SK-N-SH (cell line): Measurements from ENCODE around the gene NCKAP5. TPM values are rescaled to one million over a fixed set of nuclear protein-coding genes. Genes with fewer than 3 reads are reported as not detected.

Experiments
- CTCF ChIA-PET: fragments of 300-600, 350-600 bp; formaldehyde crosslinking; extraction: SDS; loops from one replicate; lab custom pipeline; 2021; lab: Yijun Ruan, JAX
- POLR2A ChIA-PET: fragments of 350-600 bp; sonication (Branson Sonifier 250); formaldehyde crosslinking; extraction: SDS; loops from one replicate; lab custom pipeline; 2020; ENCODE audit warnings: antibody characterized with exemption, inconsistent platforms; lab: Yijun Ruan, JAX
- DNase-seq: peaks from one replicate; pipeline ENCODE4 v3.0.0; 2012
- H2AFZ ChIP-seq: fragments of 200-600 bp; sonication (generic); 2 replicates; pipeline ENCODE4 v1.8.1; 2016; ENCODE audit warnings: antibody characterized with exemption, mild to moderate bottlenecking, low read depth
- H3F3A ChIP-seq: fragments of 200-600 bp; sonication (generic); replicated peaks from 2 replicates; pipeline ENCODE3; 2016; ENCODE audit warnings: antibody characterized with exemption, mild to moderate bottlenecking; ENCODE audit not compliant: insufficient read depth
- H3K27ac ChIP-seq, 2 experiments: fragments of 200-500 bp in 1 of 2; fragments of 200-600 bp in 1 of 2; sonication (Bioruptor generic) in 1 of 2; sonication (generic), shearing (Covaris generic) in 1 of 2; 2 replicates each; pipeline versions ENCODE4 v1.5.1 to v1.6.1; 2014 to 2016; ENCODE audit warnings: low read depth in 2 of 2, inconsistent platforms in 1 of 2, low read length in 1 of 2, mild to moderate bottlenecking in 1 of 2, mixed read lengths in 1 of 2
- H3K27me3 ChIP-seq: fragments of 200-600 bp; sonication (generic), shearing (Covaris generic); 2 replicates; pipeline ENCODE4 v1.6.1; 2016; ENCODE audit warnings: mixed run types; ENCODE audit not compliant: insufficient read depth
- H3K36me3 ChIP-seq, 2 experiments: fragments of 200-500 bp in 1 of 2; fragments of 200-600 bp in 1 of 2; sonication (Bioruptor generic) in 1 of 2; sonication (generic) in 1 of 2; replicated peaks in 1 of 2; 2 replicates each; pipeline versions ENCODE3 to v1.5.1; 2014 to 2016; ENCODE audit warnings: low read length in 1 of 2, mild to moderate bottlenecking in 1 of 2; ENCODE audit not compliant: insufficient read depth in 2 of 2, control insufficient read depth in 1 of 2
- H3K4me1 ChIP-seq, 2 experiments: fragments of 200-500 bp in 1 of 2; fragments of 200-600 bp in 1 of 2; sonication (Bioruptor generic) in 1 of 2; sonication (generic), shearing (Covaris generic) in 1 of 2; 2 replicates each; pipeline versions ENCODE4 v1.5.1 to v1.6.1; 2014 to 2016; ENCODE audit warnings: low read depth in 1 of 2, low read length in 1 of 2, mixed run types in 1 of 2; ENCODE audit not compliant: insufficient read depth in 2 of 2, control insufficient read depth in 1 of 2
- H3K4me2 ChIP-seq: fragments of 200-600 bp; sonication (generic), shearing (Covaris generic); 2 replicates; pipeline ENCODE4 v1.6.1; 2017; ENCODE audit warnings: mixed run types
- H3K4me3 ChIP-seq, 2 experiments: fragments of 200-500 bp in 1 of 2; fragments of 200-600 bp in 1 of 2; sonication (Bioruptor generic) in 1 of 2; sonication (generic), shearing (Covaris generic) in 1 of 2; 2 replicates each; pipeline versions ENCODE4 v1.5.1 to v1.8.1; 2014 to 2016; ENCODE audit warnings: low read depth in 2 of 2, inconsistent platforms in 1 of 2, low read length in 1 of 2, mild to moderate bottlenecking in 1 of 2, mixed read lengths in 1 of 2, moderate library complexity in 1 of 2
- H3K79me2 ChIP-seq: fragments of 200-600 bp; sonication (generic); 2 replicates; pipeline ENCODE4 v1.8.1; 2017; ENCODE audit warnings: mild to moderate bottlenecking; ENCODE audit not compliant: insufficient read depth
- H3K9ac ChIP-seq: fragments of 200-600 bp; sonication (generic); 2 replicates; pipeline ENCODE4 v1.6.1; 2017; ENCODE audit warnings: mixed run types
- H3K9me2 ChIP-seq: fragments of 200-600 bp; sonication (generic); 2 replicates; pipeline ENCODE4 v1.6.1; 2017; ENCODE audit warnings: mixed run types
- H3K9me3 ChIP-seq: fragments of 200-600 bp; sonication (generic); 2 replicates; pipeline ENCODE4 v1.6.1; 2017; ENCODE audit warnings: mixed run types, mild to moderate bottlenecking, moderate library complexity
- H4K20me1 ChIP-seq: fragments of 200-600 bp; sonication (generic); 2 replicates; pipeline ENCODE4 v1.6.1; 2017; ENCODE audit warnings: mild to moderate bottlenecking, mixed run types; ENCODE audit not compliant: insufficient read depth
- CHD2 ChIP-seq: fragments of 150-350 bp; IDR thresholded peaks from 2 replicates; pipeline ENCODE4 v1.6.1; 2018; ENCODE audit warnings: low read length; ENCODE audit not compliant: partially characterized antibody
- EZH2phosphoT487 ChIP-seq: fragments of 200-600 bp; sonication (generic); IDR thresholded peaks from 2 replicates; pipeline ENCODE4 v1.6.1; 2017; ENCODE audit warnings: low read depth, mixed run types, mild to moderate bottlenecking, antibody characterized with exemption, moderate library complexity, borderline replicate concordance
- FOSL2 ChIP-seq: IDR thresholded peaks from 2 replicates; pipeline ENCODE4 v1.4.0; 2012; ENCODE audit warnings: low read depth, mild to moderate bottlenecking, moderate library complexity, borderline replicate concordance
- FOXM1 ChIP-seq: IDR thresholded peaks from 2 replicates; pipeline ENCODE4 v1.4.0; 2012; ENCODE audit warnings: low read depth, mild to moderate bottlenecking
- GATA2 ChIP-seq: sonication (generic); formaldehyde crosslinking; IDR thresholded peaks from 2 replicates; pipeline ENCODE4 v1.5.0; 2020; ENCODE audit warnings: mild to moderate bottlenecking, missing genetic modification reagents
- IRF3 ChIP-seq: fragments of 150-350 bp; IDR thresholded peaks from 2 replicates; pipeline ENCODE4 v1.6.1; 2016; ENCODE audit warnings: mild to moderate bottlenecking, low read depth, low read length
- JUND ChIP-seq: IDR thresholded peaks from 2 replicates; pipeline ENCODE4 v1.4.0; 2012
- MAX ChIP-seq: IDR thresholded peaks from 2 replicates; pipeline ENCODE4 v1.4.0; 2012; ENCODE audit warnings: low read depth
- MEF2A ChIP-seq: IDR thresholded peaks from 2 replicates; pipeline ENCODE4 v1.4.0; 2012; ENCODE audit warnings: low read depth, borderline replicate concordance
- MXI1 ChIP-seq: IDR thresholded peaks from 2 replicates; pipeline ENCODE4 v1.6.1; 2012; ENCODE audit warnings: mild to moderate bottlenecking, low read depth, low read length, improper control_type of control experiment
- NRF1 ChIP-seq: IDR thresholded peaks from 2 replicates; pipeline ENCODE4 v1.6.1; 2012; ENCODE audit warnings: low read depth, mild to moderate bottlenecking, low read length
- POLR2AphosphoS5 ChIP-seq: IDR thresholded peaks from 2 replicates; pipeline ENCODE4 v1.6.1; 2012; ENCODE audit warnings: low read depth, low read length
- RAD21 ChIP-seq: IDR thresholded peaks from 2 replicates; pipeline ENCODE4 v1.6.1; 2012; ENCODE audit warnings: mild to moderate bottlenecking, low read length
- RCOR1 ChIP-seq: fragments of 150-350 bp; IDR thresholded peaks from 2 replicates; pipeline ENCODE4 v1.6.1; 2017; ENCODE audit warnings: antibody characterized with exemption, low read length
- RFX5 ChIP-seq: IDR thresholded peaks from 2 replicates; pipeline ENCODE4 v1.6.1; 2012; ENCODE audit warnings: mild to moderate bottlenecking, improper control_type of control experiment, low read length
- RXRA ChIP-seq: IDR thresholded peaks from 2 replicates; pipeline ENCODE4 v1.4.0; 2012; ENCODE audit warnings: low read depth, mild to moderate bottlenecking, borderline replicate concordance
- SIN3A ChIP-seq: IDR thresholded peaks from 2 replicates; pipeline ENCODE4 v1.6.1; 2012; ENCODE audit warnings: low read depth, mild to moderate bottlenecking, low read length, moderate library complexity, borderline replicate concordance
- TAF1 ChIP-seq: IDR thresholded peaks from 2 replicates; pipeline ENCODE4 v1.6.1; 2012; ENCODE audit warnings: low read depth, mild to moderate bottlenecking, low read length, moderate library complexity, borderline replicate concordance
- TCF12 ChIP-seq: IDR thresholded peaks from 2 replicates; pipeline ENCODE4 v1.4.0; 2012
- USF1 ChIP-seq: IDR thresholded peaks from 2 replicates; pipeline ENCODE4 v1.4.0; 2012; ENCODE audit warnings: low read depth, borderline replicate concordance
- ZBTB33 ChIP-seq: IDR thresholded peaks from 2 replicates; pipeline ENCODE4 v1.4.0; 2012; ENCODE audit warnings: low read depth, borderline replicate concordance
- WGBS: methylation state at CpG from one replicate; pipeline ENCODE4 v1.1.6; 2017; ENCODE audit warnings: low lambda C conversion rate; 5-methylcytosine and 5-hydroxymethylcytosine counted together
- polyA plus RNA-seq, 3 experiments: library from polyadenylated mRNA; depleted of rRNA; stranded (reverse); fragments of >200 nt; gene quantifications; 2 replicates each; pipeline ENCODE4 v1.2.3, GENCODE V29; 2012
- TF ChIP-seq, protein P1 (sequence below): fragments of 150-350 bp; IDR thresholded peaks from 2 replicates; pipeline ENCODE4 v1.6.1; 2017; ENCODE audit warnings: antibody characterized with exemption, low read length, low read depth, borderline replicate concordance

Gene NCKAP5
- polyA plus RNA-seq, 1 of the 3 experiments (the other 2 are of a cell fraction): 0.02 TPM

DNA sequence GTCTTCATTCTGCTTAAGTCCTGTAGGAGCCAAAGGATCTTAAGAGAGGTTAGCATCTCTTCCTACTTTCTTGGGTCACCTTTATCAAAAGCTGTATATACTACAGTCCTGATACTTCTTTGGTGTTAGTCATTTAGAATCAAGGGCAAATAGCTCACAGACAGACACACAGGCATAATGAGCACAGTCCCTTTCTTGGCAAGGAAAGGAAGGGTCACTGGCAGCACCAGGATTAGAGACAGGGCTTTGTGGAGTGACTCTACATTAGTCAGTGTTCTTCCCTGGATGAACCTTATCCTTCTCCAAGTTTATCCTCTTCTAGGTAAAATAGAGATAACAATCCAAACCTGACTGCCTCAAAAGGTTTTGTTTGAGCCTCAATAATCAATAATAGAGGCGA, 40.0 kb upstream of the NCKAP5 start:
- Histone ChIP-seq H3K9me2 (no peaks in the 10 kb centered on the region), H3K9me3 (no peaks in the 10 kb centered on the region), H4K20me1 (no peaks in the 10 kb centered on the region), H2AFZ (no peak overlapping the region), H3F3A (no peaks in the 10 kb centered on the region), H3K9ac (no peak overlapping the region), H3K36me3 (no peaks in the 10 kb centered on the region), H3K79me2 (no peaks in the 10 kb centered on the region), H3K27ac (no peak overlapping the region; a peak in 1 of 4 replicates), H3K4me3 (no peak overlapping the region), H3K27me3 (no peaks in the 10 kb centered on the region), H3K4me1 (no peaks in the 10 kb centered on the region), H3K4me2 (no peak overlapping the region)
- TF ChIP-seq MAX (no peak), RFX5 (no peak), FOXM1 (no peak), USF1 (no peak), NRF1 (no peak), IRF3 (no peak), GATA2 (CRISPR knock-in tag) (no peak), FOSL2 (no peak), JUND (no peak), RCOR1 (no peak), TAF1 (no peak), EZH2phosphoT487 (no peak), TCF12 (no peak), ZBTB33 (no peak), MXI1 (no peak), RXRA (no peak)
- WGBS: 50% methylated on average over 1 of the region's 1 CpG
- POLR2A ChIA-PET: no interaction called here
- CTCF ChIA-PET: no interaction called here
- no peak for DNase-seq

- no peak overlapping the region for H3K4me2 ChIP-seq
- ChIA-PET POLR2A (no interaction called here), CTCF (no interaction called here)
- H3K27me3 ChIP-seq: no peaks in the 10 kb centered on the region
- no peaks in the 10 kb centered on the region for H3F3A ChIP-seq
- H3K4me3 ChIP-seq: no peak overlapping the region
- H3K9me3 ChIP-seq: no peaks in the 10 kb centered on the region
- no peaks in the 10 kb centered on the region for H3K36me3 ChIP-seq
- H3K9ac ChIP-seq: no peak overlapping the region
- H3K9me2 ChIP-seq: no peaks in the 10 kb centered on the region
- 19% methylated on average over 1 of the region's 1 CpG for WGBS
- no peaks in the 10 kb centered on the region for H4K20me1 ChIP-seq
- no peak for DNase-seq
- H3K4me1 ChIP-seq: no peaks in the 10 kb centered on the region
- no peaks in the 10 kb centered on the region for H3K79me2 ChIP-seq
- peak overlapping the region in 1 of 2 experiments; percentile 30; a peak in 1 of 4 replicates for H3K27ac ChIP-seq
- no peak overlapping the region for H2AFZ ChIP-seq
- TF ChIP-seq RAD21: no peak
- no peak for TF ChIP-seq SIN3A
- TF ChIP-seq MEF2A: no peak
- TF ChIP-seq TAF1: no peak
- no peak for TF ChIP-seq CHD2
- TF ChIP-seq, protein P1, sequence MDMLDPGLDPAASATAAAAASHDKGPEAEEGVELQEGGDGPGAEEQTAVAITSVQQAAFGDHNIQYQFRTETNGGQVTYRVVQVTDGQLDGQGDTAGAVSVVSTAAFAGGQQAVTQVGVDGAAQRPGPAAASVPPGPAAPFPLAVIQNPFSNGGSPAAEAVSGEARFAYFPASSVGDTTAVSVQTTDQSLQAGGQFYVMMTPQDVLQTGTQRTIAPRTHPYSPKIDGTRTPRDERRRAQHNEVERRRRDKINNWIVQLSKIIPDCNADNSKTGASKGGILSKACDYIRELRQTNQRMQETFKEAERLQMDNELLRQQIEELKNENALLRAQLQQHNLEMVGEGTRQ: no peak
- no peak for TF ChIP-seq JUND
- no peak for TF ChIP-seq IRF3
- no peak for TF ChIP-seq POLR2AphosphoS5
- TF ChIP-seq TCF12: no peak
Observed at GRCh38 chr2:133607679-133608078, 39.4 kb upstream of the NCKAP5 start.
